ENCODE measurements around the gene SNX4.

- TF ChIP-seq POLR2AphosphoS5 (IDR thresholded peaks at IDR 0.05; ENCODE audit: low read depth, low read length) = no peak
- TF ChIP-seq CTCF (IDR thresholded peaks at IDR 0.05) = no peak
- TF ChIP-seq IRF3 (IDR thresholded peaks at IDR 0.05; ENCODE audit: low read depth, low read length) = no peak
- TF ChIP-seq TEAD4 (IDR thresholded peaks at IDR 0.05; ENCODE audit: borderline replicate concordance, insufficient read depth) = no peak
Observed at GRCh38 chr3:125431912-125432790, 87.9 kb downstream of the SNX4 start.

All from SK-N-SH (cell line).